ENCODE measurements around the gene LRCOL1.

DNA sequence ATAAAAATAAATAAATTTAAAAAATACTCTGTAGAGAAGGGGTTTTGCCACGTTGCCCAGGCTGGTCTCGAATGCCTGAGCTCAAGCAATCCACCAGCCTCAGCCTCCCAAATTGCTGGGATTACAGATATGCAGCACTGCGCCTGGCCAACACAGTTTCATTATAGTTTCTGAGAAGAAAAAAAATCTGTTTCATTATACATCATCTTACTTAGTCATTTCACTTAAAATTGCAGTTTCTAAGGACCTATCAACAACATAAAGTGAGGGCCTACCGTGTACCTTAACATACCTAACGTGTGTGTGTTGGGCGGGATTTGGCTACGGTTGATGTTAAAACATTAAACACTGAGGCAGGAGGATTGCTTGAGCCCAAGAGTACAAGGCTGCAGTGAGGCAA, 36.5 kb upstream of the LRCOL1 start:
- TF ChIP-seq CTCF (IDR thresholded peaks at IDR 0.05; ENCODE audit: low read depth, low read length, poor library complexity, severe bottlenecking) (no peak), EZH2phosphoT487 (IDR thresholded peaks at IDR 0.05; ENCODE audit: borderline replicate concordance, low read length) (no peak)

All from DOHH2 (cell line).